NCI-H510A (cell line): Measurements from ENCODE around the gene ERBB4.
A peak's percentile ranks its signal among the peaks of the same experiment; 100 is the strongest.

ENCODE experiments used
- DNase-seq: peaks from one replicate; lab custom pipeline; 2025; lab: John Stamatoyannopoulos, UW

Gene ERBB4

DNA sequence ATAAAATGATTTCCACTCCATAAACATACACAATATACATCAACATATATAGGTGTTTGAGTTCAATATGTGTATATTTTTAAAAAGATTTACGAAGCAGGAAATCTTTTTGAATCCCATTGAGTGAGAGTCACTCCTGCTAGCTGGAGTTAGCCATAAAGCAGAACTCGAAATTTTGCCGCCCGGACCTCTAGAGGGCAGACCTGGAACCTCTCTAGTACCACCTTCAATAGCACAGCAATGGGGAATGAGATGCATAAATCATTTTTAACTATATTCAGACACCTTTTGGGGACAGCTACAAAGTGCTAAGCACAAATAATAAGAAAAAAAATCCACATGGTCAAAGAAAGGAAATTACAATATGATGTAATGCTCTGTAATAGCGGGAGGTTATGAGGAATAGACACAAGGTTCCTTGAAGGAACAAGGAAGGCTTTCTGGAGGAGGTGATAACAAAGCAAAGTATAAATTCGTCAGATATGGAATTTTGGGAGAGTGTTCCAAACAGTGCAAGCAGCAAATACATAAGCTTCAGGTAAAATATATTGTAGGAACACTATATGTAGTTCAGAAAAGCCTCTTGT lies 533.4 kb downstream of the ERBB4 start:
- DNase-seq: peak; percentile 2

- no peak for DNase-seq
These were observed 537.3 kb downstream of the ERBB4 start for GRCh38 chr2:212001325-212001724.

DNA sequence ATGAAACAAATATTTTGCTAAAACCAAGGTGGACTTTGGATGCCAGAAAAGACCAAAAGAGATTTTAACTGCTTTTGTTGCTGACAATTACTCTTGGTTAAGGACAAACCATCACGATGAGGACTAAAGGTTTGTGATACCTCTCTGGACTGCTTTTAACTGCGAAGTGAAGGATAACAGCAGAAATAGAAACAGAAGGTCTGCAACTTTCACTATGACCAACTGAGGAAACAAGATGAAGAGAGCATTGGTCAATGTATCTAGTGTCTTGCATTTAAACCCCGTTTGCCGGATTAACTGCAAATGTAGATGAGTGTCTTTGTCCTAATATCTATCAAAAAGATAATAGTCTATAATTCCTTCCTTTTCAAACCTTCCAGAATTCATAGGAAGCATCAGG lies 541.7 kb downstream of the ERBB4 start:
- no peak for DNase-seq

- DNase-seq: no peak
These were observed 543.8 kb downstream of the ERBB4 start for GRCh38 chr2:211994806-211995205.

- DNase-seq: no peak
These were observed 548.3 kb downstream of the ERBB4 start for GRCh38 chr2:211990335-211990734.

DNA sequence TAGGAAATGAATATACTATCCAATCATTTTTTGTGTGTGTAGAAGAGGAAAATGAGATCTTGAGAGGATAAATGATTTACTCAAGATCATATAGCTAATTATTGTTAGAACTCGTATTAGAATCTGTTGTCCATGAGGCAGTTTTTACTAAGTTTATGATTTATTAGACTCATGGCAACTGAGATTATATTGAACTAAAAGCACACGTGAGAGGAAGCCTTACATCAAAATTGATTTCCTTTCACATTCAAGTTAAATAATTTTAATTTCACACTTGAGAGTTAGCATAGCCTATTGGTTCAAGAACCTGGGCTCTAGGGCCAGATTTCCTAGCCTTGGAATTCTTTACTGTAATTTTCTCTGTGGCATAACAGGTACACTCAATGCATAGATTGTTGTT lies 552.3 kb downstream of the ERBB4 start:
- no peak for DNase-seq

- no peak for DNase-seq
These were observed 553.2 kb downstream of the ERBB4 start for GRCh38 chr2:211985393-211985792.

DNA sequence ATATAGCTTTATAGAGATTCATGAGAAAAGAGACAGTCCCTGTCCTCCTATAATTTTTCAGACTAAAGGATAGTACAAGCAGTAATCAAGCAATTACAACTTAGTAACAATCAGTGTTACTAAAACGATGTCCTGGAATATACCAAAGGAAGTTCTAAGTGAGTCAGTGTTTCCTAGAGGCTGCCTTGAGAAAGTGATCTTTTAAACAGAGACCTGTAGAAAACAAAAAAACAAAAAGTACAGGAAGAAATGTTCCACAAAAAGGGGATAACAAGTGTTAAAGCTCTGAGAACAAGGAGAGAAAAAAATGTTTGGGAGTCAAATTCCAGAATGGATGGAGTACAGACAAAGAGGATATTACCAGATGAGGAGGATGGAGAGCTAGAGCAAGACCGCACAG lies 556.4 kb downstream of the ERBB4 start:
- no peak for DNase-seq

DNA sequence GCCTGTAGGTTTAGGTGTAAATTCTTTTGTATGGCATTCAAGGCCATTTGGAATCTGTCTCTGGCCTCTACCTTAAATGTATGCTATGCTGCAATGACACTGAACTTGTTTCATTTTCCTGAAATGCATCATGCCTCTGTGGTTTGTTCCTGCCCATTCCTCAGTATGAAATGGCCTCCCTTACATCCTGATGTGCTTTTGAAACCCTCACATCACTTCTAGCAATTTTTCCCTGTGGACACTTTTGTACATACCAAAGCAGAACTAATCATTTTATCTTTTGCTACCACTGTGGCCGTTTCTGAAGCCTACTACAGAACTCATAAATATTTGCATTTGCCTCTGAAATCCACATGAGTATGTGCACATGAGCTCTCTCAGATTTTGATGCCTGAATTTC lies 557.2 kb downstream of the ERBB4 start:
- DNase-seq: no peak

GRCh38 chr2:211976076-211976475 lies 562.5 kb downstream of the ERBB4 start:
- DNase-seq: no peak

- DNase-seq: no peak
These were observed 571.4 kb downstream of the ERBB4 start for GRCh38 chr2:211967234-211967633.

DNA sequence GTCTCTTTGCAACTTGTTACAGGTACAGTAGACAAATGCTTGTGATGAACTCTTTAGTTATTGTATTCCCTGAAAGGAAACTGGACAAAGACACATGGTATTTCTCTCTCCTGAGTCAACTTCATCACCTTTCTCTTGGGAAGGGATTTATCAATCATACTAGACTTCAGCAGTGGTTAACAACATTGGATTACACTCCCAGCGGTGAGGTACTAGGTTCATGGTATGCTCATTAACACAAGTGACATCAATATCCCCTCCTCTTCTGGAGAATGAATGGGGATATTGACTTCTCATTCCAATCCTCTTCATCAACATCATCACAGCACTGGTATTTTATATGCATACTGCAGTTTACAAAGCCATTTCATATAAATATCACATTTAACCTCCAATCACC lies 574.6 kb downstream of the ERBB4 start:
- no peak for DNase-seq

- DNase-seq: no peak
These were observed 580.8 kb downstream of the ERBB4 start for GRCh38 chr2:211957799-211958198.

GRCh38 chr2:211955648-211956047 lies 583.0 kb downstream of the ERBB4 start:
- DNase-seq: no peak

DNA sequence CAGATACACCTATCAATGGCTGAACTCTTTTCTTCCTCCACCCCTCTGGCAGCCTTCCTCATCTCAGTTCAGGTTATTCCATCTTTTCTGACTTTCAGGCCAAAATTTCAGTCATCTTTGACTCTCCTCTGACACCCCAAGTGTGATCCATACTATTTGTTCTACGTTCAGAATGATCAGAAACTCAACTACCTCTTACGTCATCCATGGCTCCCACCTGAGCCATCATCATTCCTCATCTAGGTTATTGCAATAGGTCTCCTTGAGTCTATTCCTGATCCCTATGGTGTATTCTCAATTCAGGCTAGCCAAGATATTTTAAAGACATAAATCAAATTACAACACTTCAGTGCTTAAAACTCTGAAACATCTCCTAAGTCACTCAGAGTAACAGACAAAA lies 589.7 kb downstream of the ERBB4 start:
- no peak for DNase-seq

DNA sequence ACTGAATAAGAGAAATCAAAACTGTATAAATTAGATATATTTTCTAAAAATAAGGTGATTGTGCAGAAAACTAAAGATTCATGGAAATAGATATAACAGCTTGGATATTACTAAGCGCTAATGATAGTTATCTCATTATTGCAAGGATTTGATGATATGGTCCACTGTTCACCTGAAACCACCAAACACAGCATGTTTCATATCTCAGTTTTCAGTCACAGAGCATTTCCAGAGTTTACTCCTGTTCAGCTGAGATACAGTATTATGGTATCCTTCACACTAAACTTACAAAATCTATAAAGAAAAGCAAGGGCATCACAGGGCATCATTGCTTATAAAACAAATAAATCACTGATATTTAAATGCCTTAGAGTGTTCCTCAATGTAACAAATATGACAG lies 591.6 kb downstream of the ERBB4 start:
- no peak for DNase-seq

DNA sequence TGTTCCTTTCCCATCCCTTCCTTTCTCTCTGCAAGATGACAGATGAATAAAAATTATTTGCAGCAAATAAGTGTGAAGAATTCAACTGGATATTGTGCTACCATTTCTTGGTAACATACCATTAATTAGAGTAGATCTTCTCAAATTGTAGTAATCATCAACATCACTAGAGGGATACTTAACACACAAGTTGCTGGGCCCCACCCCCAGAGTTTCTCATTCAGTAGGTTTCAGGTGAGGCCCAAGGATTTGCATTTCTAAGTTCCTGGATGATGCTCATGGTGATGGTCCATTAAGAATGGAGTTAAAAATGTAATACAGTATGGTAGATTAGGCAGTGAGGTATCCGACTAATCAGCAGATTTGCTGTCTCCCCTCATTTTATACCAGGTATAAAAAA lies 594.0 kb downstream of the ERBB4 start:
- no peak for DNase-seq

GRCh38 chr2:211942153-211942552 lies 596.4 kb downstream of the ERBB4 start:
- DNase-seq: no peak

- DNase-seq: no peak
These were observed 597.3 kb downstream of the ERBB4 start for GRCh38 chr2:211941216-211941747.

DNA sequence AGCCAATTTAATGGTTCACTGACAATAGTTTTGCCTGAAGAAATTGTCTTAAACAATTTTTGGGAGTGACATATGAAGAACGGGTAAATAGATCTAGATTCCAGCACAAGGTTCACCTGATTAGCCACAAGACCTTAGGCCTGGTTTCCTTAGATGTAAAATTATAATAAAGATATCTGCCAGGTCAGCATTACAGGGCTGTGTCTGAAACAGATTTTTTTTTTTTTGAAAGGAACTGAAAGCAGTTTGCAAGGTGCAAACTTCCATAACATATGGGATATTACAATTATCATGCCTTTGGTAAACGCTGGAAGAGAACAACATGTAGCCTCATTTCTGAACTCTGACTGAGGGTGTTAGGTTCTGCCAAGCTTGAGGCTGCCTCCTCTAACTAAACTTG lies 599.4 kb downstream of the ERBB4 start:
- no peak for DNase-seq

DNA sequence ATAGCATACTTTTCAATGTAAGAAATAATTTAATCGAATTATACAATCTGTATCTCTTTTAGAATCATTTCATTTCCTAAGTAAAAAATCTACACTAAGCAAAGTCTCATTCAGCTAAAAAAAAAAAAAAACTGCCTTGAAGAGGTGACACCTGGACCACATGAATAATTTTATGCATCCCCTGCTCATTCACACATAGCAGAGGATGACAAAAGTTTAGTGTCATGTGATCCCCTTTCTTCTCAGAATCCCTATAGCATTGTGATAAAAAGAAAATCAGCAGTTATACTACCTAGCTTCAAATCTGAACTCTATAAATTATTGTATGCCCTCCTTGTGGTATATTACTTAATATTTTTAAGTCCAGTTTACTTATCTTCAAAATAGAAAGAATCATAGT lies 603.8 kb downstream of the ERBB4 start:
- no peak for DNase-seq

GRCh38 chr2:211931314-211931713 lies 607.3 kb downstream of the ERBB4 start:
- DNase-seq: no peak

DNA sequence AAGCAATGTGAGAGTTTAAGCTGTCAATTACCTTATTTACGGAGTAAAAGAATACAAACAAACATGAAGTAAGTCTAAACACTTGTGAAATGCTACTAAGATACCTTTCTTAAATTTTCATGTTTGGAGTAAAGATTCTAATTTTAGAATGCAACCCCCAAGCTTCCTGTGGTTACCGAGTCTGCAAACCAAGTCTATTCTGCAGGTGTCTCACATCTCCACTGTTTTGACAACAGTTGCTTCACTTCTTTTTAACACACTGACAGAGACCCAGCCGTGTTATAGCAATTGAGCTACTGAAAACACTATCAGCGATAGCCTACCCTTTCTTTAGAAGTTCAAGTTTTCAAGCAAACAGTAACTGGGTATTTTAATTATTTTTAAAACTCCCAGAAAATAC lies 608.3 kb downstream of the ERBB4 start:
- DNase-seq: no peak

GRCh38 chr2:211928201-211928600 lies 610.4 kb downstream of the ERBB4 start:
- no peak for DNase-seq

DNA sequence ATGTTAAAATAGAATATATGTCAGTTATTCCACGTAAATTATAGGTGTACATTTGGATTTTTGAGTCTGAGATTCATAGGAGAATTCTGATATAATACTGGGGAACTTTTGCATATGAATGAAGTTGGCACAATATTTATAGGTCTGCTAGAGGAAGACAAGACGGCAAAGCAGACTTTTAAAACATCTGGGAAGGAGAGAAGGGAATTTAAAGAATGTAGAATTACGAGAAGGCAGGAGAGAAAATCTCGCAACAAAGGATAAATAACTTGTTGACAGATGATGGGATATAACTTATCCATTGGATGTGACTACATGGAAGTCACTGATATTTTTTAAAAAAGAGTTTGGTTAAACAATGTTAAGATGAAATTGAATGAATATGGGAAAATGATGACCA lies 615.6 kb downstream of the ERBB4 start:
- DNase-seq: no peak
